Stimulated activated CD4-positive, alpha-beta T cell treated with anti-CD3 and anti-CD28 coated beads, Interleukin-4, amount 100 ng/mL, for 24 hours (primary cell): ENCODE results near the gene DESI2.

Experiments
- DNase-seq: peaks from one replicate; pipeline ENCODE4 v3.0.0-alpha.2; 2020

DESI2 gene

GRCh38 chr1:244652623-244653438, at the start of gene DESI2:
Gene DESI2, plus strand, starts transcription at chr1:244653126. Its CDS starts 188 bp downstream, at chr1:244653314.
- DNase-seq = peak; percentile 98

GRCh38 chr1:244603498-244603897, 49.4 kb upstream of the DESI2 start:
- no peak for DNase-seq

- DNase-seq = no peak
Observed at GRCh38 chr1:244605835-244606370, 47.0 kb upstream of the DESI2 start.

GRCh38 chr1:244614113-244614836, 38.7 kb upstream of the DESI2 start:
- DNase-seq = no peak

GRCh38 chr1:244614879-244615278, 38.0 kb upstream of the DESI2 start:
- no peak for DNase-seq

- DNase-seq = no peak
Observed at GRCh38 chr1:244615301-244615700, 37.6 kb upstream of the DESI2 start.

- DNase-seq = no peak
Observed at GRCh38 chr1:244626709-244627108, 26.2 kb upstream of the DESI2 start.

GRCh38 chr1:244628789-244629188, 24.1 kb upstream of the DESI2 start:
- no peak for DNase-seq

GRCh38 chr1:244633140-244633539, 19.8 kb upstream of the DESI2 start:
- DNase-seq = no peak

GRCh38 chr1:244634546-244634945, 18.4 kb upstream of the DESI2 start:
- DNase-seq = no peak

- DNase-seq = no peak
Observed at GRCh38 chr1:244636488-244637259, 16.3 kb upstream of the DESI2 start.

- no peak for DNase-seq
Observed at GRCh38 chr1:244639561-244639960, 13.4 kb upstream of the DESI2 start.

GRCh38 chr1:244640917-244641316, 12.0 kb upstream of the DESI2 start:
- DNase-seq = no peak

GRCh38 chr1:244642526-244642925, 10.4 kb upstream of the DESI2 start:
- no peak for DNase-seq

GRCh38 chr1:244642988-244643387, 9.9 kb upstream of the DESI2 start:
- no peak for DNase-seq

- DNase-seq = no peak
Observed at GRCh38 chr1:244645414-244645813, 7.5 kb upstream of the DESI2 start.

- DNase-seq = no peak
Observed at GRCh38 chr1:244645890-244646289, 7.0 kb upstream of the DESI2 start.

- DNase-seq = no peak
Observed at GRCh38 chr1:244647819-244648218, 5.1 kb upstream of the DESI2 start.

GRCh38 chr1:244651956-244652622, 837 bp upstream of the DESI2 start:
- DNase-seq = no peak

GRCh38 chr1:244653439-244654107, 647 bp downstream of the DESI2 start:
- DNase-seq = no peak

GRCh38 chr1:244654108-244655038, 1.4 kb downstream of the DESI2 start:
- no peak for DNase-seq
